ENCODE measurements around the gene LRRC8E. TPM values are rescaled to one million over a fixed set of nuclear protein-coding genes. Genes with fewer than 3 reads are reported as not detected.
"Not testable (repeated sequence)": the region's sequence is repeated elsewhere in the genome, so short reads cannot be mapped to it uniquely, and the experiment has no call there.

Gene LRRC8E
- total RNA-seq, 1 donor from 2014 or later = 0.77 TPM

DNA sequence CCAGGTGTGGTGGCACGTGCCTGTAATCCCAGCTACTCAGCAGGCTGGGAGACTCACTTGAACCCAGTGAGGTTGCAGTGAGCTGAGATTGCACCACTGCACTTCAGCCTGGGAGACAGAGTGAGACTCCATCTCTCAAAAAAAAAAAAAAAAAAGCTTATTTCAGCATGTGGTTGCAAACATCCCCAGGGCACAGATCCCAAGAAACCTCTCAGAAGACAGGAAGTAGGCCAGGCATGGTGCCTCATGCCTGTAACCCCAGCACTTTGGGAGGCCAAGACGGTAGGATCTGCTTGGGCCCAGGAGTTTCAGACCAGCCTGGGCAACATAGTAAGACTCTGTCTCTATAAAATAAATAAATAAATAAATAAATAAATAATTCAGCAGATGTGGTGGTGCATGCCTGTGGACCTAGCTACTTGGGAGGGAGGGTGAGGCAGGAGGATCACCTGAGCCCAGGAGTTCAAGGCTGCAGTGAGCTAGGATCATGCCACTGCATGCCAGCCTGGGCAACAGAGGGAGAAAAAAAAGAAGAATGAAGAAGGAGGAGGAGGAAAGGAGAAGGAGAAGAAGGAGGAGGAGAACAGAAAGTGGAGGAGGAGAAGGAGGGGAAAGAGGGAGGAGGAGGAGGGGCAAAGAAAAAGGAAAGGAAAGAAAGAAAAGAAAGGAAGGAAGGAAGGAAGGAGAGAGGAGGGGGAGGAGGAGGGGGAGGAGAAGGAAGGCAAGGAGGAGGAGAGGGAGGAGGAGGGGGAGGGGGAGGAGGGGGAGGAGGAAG is 4.3 kb upstream of the LRRC8E start:
- DNase-seq (ENCODE audit: low read depth in 2 of 2) = no peak

GRCh38 chr19:7885818-7886217 is 2.5 kb upstream of the LRRC8E start:
- no peak for DNase-seq (ENCODE audit: low read depth in 2 of 2)

DNA sequence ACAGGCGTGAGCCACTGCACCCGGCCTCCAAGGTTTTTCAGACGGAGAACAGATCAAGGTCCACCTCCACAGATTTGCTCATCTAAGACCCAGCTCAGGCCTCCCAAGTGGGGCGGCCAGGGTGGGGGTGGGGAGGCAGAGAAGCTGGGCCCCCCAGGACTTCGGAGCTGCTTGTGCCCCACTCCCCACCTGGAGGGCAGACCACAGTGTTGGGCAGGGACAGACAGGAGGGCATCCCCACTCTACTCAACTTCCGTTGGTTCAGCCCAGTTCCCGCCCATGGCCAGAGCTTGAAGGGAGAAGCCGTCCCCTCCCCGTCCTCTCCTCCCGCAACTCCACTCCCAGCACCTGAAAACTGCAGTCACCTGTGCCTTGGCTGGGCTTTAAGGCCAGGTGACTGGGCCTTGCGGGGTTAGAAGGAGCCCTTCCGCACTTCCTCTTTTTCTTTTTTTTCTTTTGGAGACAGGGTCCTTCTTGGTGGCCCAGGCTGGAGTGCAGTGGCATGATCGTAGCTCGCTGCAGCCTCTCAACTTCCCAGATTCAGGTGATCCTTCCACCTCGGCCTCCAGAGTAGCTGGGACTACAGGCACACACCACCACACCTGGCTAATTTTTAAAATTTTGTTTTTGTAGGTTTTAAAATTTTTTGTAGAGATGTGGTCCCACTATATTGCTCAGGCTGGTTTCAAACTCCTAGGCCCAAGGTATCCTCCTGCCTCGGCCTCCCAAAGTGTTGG is 734 bp upstream of the LRRC8E start:
- DNase-seq (ENCODE audit: low read depth in 2 of 2) = no peak

- DNase-seq (ENCODE audit: low read depth in 2 of 2) = no peak
These were observed 512 bp downstream of the LRRC8E start for GRCh38 chr19:7888826-7889217.

DNA sequence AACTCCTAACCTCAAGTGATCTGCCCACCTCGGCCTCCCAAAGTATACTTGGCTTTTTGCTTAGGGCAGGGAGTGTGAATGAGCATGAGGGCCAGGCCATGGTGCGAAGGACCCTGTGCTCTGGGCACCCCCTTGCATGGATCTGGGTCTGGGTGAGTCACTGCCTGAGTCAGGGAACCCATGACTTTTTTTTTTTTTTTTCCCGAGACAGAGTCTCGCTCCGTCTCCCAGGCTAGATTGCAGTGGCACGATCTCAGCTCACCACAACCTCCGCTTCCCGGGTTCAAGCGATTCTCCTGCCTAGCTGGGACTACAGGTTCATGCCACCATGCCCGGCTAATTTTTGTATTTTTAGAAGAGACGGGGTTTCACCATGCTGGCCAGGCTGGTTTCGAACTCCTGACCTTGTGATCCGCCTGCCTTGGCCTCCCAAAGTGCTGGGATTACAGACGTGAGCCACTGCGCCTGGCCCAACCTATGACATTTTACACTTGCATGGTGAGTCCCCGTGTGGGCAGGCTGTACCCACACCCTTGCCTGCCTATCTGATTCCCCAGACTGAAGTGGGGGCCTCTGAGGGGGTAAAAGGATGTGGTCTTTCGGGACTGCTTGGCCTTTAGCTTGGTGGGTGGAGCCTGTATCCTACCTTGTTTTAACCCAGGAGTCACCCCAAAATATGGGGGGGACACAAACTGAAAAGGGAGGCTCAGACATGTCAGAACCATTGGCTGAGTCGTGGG is 5.2 kb downstream of the LRRC8E start:
- DNase-seq (ENCODE audit: low read depth in 2 of 2) = not testable (repeated sequence)

DNA sequence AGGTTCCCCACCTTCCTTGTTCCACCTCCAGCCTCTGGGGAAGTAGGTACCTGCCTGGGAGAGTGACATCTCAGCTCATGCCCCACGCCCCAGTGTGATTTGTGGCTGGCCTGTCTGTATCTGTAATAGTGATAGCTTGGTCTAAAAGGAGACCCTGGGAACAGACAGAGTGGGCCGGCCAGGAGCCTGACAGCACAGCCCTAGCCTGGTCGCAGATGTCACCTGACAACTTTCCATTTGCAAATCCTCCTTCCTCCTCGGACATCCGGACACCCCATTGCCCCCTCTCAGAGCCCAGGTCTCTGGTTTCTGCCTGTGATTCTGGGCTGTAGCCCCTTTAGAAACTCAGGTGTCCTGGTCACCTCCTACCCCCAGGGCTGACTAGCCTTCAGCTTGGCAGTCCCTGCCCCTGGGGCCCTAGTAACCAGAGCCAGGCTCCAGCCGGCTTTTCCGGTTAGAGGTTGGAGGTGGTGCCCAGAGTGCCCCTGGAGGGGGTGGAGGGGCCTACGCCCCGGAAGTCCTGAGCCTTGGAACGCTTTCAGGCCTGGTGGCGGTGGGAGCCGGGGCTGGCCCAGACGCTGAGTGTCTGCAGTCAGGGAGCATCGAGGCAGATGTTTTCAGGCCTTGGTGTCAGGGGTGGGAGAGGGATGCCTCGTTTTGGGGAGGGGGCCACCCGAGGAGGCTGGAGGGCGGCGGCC is 6.5 kb downstream of the LRRC8E start:
- DNase-seq (ENCODE audit: low read depth in 2 of 2) = no peak

DNA sequence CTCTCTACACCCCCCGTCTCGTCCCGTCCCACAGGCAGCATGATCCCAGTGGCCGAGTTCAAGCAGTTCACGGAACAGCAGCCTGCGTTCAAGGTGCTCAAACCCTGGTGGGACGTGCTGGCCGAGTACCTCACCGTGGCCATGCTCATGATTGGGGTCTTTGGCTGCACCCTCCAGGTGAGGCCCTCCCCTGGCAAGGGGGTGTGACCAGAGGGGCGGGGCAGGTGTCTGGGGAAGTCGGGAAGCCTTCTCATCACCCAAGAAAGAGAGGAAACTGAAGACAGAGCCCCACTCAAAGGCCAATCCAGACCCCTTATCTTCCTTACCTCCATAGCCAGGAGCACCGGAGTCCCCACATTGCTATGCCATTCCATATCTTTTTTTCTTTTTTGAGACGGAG is 7.3 kb downstream of the LRRC8E start:
- DNase-seq (ENCODE audit: low read depth in 2 of 2) = no peak

DNA sequence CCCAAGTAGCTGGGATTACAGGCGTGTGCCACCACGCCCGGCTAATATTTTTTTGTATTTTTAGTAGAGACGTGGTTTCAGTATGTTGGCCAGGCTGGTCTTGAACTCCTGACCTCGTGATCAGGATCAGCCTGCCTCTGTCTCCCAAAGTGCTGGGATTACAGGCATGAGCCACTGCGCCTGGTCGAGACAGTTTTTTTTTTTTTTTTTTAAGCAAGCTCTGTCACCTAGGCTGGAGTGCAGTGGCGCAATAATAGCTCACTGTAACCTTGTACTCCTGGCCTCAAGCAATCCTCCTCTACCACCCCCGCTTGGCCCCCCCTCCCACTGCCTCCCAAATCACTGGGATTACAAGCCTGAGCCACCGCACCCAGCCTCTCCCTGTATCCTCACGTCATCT is 9.0 kb downstream of the LRRC8E start:
- DNase-seq (ENCODE audit: low read depth in 2 of 2) = no peak

- no peak for DNase-seq (ENCODE audit: low read depth in 2 of 2)
These were observed 10.7 kb downstream of the LRRC8E start for GRCh38 chr19:7898967-7899366.

GRCh38 chr19:7899751-7900378 is 11.6 kb downstream of the LRRC8E start:
- no peak for DNase-seq (ENCODE audit: low read depth in 2 of 2)

- no peak for DNase-seq (ENCODE audit: low read depth in 2 of 2)
These were observed 12.1 kb downstream of the LRRC8E start for GRCh38 chr19:7900401-7900870.

- DNase-seq (ENCODE audit: low read depth in 2 of 2) = no peak
These were observed 12.6 kb downstream of the LRRC8E start for GRCh38 chr19:7900931-7901330.

DNA sequence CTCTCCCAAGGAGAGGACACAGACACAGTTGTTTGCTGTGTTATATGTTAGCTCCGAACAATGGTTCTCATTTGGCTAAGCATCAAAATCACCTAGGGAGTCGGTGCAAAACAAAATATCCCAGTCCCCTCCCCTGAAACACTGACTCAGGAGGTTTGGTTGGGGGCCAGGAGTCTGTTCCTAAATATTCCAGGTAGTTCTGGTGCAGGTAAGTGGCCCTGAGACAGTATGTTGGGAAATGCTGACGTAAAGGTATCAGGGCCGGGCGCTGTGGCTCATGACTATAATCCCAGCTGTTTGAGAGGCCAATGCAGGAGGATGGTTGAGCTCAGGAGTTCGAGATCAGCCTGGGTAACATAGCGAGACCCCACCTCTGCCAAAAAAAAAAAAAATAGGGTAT is 13.0 kb downstream of the LRRC8E start:
- DNase-seq (ENCODE audit: low read depth in 2 of 2) = no peak

DNA sequence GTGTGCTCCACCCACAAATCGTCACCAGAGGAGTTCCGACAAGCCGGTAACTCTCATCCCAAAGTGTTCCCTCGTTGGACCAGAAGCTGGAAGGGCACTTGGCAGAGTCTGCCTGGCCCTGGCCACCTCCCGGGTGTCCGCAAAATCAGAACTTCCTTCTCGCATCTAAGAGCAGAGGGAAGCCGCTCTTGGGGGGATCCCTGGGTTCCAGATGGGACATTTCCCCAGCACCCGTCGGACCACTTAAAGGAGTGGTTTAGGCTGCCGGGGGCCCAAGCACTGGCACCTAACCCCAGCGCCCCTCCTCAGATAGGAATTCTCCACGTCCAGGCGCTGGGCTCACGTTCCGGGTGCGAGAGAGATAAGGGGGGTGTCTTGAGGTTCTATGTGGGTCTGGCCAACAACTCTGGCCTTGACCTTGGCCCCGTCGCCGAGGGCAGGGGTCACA is 14.5 kb downstream of the LRRC8E start:
- no peak for DNase-seq (ENCODE audit: low read depth in 2 of 2)

GRCh38 chr19:7903244-7904073 is 15.1 kb downstream of the LRRC8E start, which contains the start of gene MAP2K7:
TSS of gene MAP2K7 (plus strand) at chr19:7903877. CDS start at chr19:7903945, 68 bp downstream.
- DNase-seq (ENCODE audit: low read depth in 2 of 2) = peak; percentile 98 to 99

GRCh38 chr19:7904074-7905020 is 16.0 kb downstream of the LRRC8E start:
- peak in 1 of 2 donors; percentile 37 for DNase-seq (ENCODE audit: low read depth in 2 of 2)

GRCh38 chr19:7905268-7905667 is 17.0 kb downstream of the LRRC8E start:
- DNase-seq (ENCODE audit: low read depth in 2 of 2) = no peak

GRCh38 chr19:7905859-7906258 is 17.5 kb downstream of the LRRC8E start:
- DNase-seq (ENCODE audit: low read depth in 2 of 2) = no peak

GRCh38 chr19:7907122-7907521 is 18.8 kb downstream of the LRRC8E start:
- DNase-seq (ENCODE audit: low read depth in 2 of 2) = no peak

All from dermis microvascular lymphatic vessel endothelial cell (primary cell).